Measurements from ENCODE around the gene HLA-A.

The HLA-A gene

GRCh38 chr6:29953001-29953441, 10.7 kb downstream of the HLA-A start:
- Histone ChIP-seq H3K9ac (ENCODE audit: insufficient read length, low read depth) (no peak overlapping the region), H3K4me3 (ENCODE audit: insufficient read length, low read depth) (no peak overlapping the region), H3K36me3 (ENCODE audit: insufficient read depth, insufficient read length, low read length) (peaks cover 5% of the 10 kb centered on the region), H3K9me3 (ENCODE audit: insufficient read depth, low read length) (no peaks in the 10 kb centered on the region), H3K4me1 (ENCODE audit: insufficient read depth, insufficient read length) (no peaks in the 10 kb centered on the region), H3K27me3 (ENCODE audit: insufficient read depth, insufficient read length) (no peaks in the 10 kb centered on the region)
- TF ChIP-seq ZNF274 (IDR thresholded peaks at IDR 0.05; ENCODE audit: low read depth, low read length) (no peak), SUZ12 (IDR thresholded peaks at IDR 0.05; ENCODE audit: extremely low read depth, insufficient read depth, insufficient read length) (no peak)
- no peak for DNase-seq (ENCODE audit: low read depth, low spot score)

DNA sequence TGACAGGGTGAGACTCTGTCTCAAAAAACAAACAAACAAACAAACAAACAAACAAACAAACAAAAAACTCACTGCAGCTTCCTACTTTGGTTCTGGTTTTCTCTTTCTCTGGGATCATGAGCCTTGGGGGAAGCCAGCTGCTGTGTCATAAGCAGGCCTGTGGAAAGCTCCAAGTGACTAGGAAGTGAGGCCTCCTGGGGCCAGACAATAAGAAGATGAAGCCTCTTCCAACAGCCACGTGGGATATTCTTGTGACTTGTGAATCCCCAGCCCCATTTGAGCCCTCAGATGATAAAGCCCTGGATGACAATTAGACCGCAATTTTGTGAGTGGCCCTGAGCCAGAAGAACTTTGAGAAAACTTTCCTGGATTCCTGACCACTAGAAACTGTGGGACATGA, 11.4 kb downstream of the HLA-A start:
- H3K9ac ChIP-seq (ENCODE audit: insufficient read length, low read depth), result no peak overlapping the region
- no peak overlapping the region for H3K4me3 ChIP-seq (ENCODE audit: insufficient read length, low read depth)
- H3K36me3 ChIP-seq (ENCODE audit: insufficient read depth, insufficient read length, low read length), result peaks cover 2% of the 10 kb centered on the region
- TF ChIP-seq SUZ12 (IDR thresholded peaks at IDR 0.05; ENCODE audit: extremely low read depth, insufficient read depth, insufficient read length), result no peak
- TF ChIP-seq ZNF274 (IDR thresholded peaks at IDR 0.05; ENCODE audit: low read depth, low read length), result no peak
- no peak for TF ChIP-seq YY1 (IDR thresholded peaks at IDR 0.05; ENCODE audit: insufficient read depth, insufficient read length)
- no peaks in the 10 kb centered on the region for H3K9me3 ChIP-seq (ENCODE audit: insufficient read depth, low read length)
- H3K4me1 ChIP-seq (ENCODE audit: insufficient read depth, insufficient read length), result no peaks in the 10 kb centered on the region
- no peak for DNase-seq (ENCODE audit: low read depth, low spot score)
- H3K27me3 ChIP-seq (ENCODE audit: insufficient read depth, insufficient read length), result no peaks in the 10 kb centered on the region

- no peak for DNase-seq (ENCODE audit: low read depth, low spot score)
- Histone ChIP-seq H3K4me3 (ENCODE audit: insufficient read length, low read depth) (no peak overlapping the region), H3K9me3 (ENCODE audit: insufficient read depth, low read length) (no peaks in the 10 kb centered on the region), H3K4me1 (ENCODE audit: insufficient read depth, insufficient read length) (no peaks in the 10 kb centered on the region), H3K9ac (ENCODE audit: insufficient read length, low read depth) (no peak overlapping the region), H3K27me3 (ENCODE audit: insufficient read depth, insufficient read length) (no peaks in the 10 kb centered on the region), H3K36me3 (ENCODE audit: insufficient read depth, insufficient read length, low read length) (no peaks in the 10 kb centered on the region)
- no peak for TF ChIP-seq ZNF274 (IDR thresholded peaks at IDR 0.05; ENCODE audit: low read depth, low read length)
- no peak for TF ChIP-seq YY1 (IDR thresholded peaks at IDR 0.05; ENCODE audit: insufficient read depth, insufficient read length)
- no peak for TF ChIP-seq SUZ12 (IDR thresholded peaks at IDR 0.05; ENCODE audit: extremely low read depth, insufficient read depth, insufficient read length)
Measured at GRCh38 chr6:29954272-29954671, 11.9 kb downstream of the HLA-A start.

DNA sequence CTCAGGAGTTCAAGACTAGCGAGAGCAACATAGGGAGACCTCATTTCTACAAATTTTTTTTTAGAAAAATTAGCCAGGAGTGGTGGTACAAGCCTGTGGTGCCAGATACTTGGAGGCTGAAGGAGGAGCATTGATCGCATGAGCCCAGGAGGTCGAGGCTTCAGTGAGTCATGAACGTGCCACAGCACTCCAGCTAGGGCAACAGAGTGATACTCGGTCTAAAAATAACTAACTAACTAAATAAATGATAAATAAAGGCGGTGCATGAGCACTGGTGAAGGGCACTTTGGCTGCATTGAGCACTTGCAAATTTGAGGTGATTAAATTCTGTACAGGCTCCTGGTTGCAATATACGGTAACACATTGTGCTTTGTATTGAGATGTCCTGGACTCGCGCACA, 13.5 kb downstream of the HLA-A start:
- Histone ChIP-seq H3K27me3 (ENCODE audit: insufficient read depth, insufficient read length) (no peaks in the 10 kb centered on the region), H3K9me3 (ENCODE audit: insufficient read depth, low read length) (no peaks in the 10 kb centered on the region), H3K4me3 (ENCODE audit: insufficient read length, low read depth) (no peak overlapping the region), H3K36me3 (ENCODE audit: insufficient read depth, insufficient read length, low read length) (no peaks in the 10 kb centered on the region), H3K9ac (ENCODE audit: insufficient read length, low read depth) (no peak overlapping the region), H3K4me1 (ENCODE audit: insufficient read depth, insufficient read length) (no peaks in the 10 kb centered on the region)
- DNase-seq (ENCODE audit: low read depth, low spot score), result no peak
- TF ChIP-seq YY1 (IDR thresholded peaks at IDR 0.05; ENCODE audit: insufficient read depth, insufficient read length) (no peak), SUZ12 (IDR thresholded peaks at IDR 0.05; ENCODE audit: extremely low read depth, insufficient read depth, insufficient read length) (no peak), ZNF274 (IDR thresholded peaks at IDR 0.05; ENCODE audit: low read depth, low read length) (no peak)

DNA sequence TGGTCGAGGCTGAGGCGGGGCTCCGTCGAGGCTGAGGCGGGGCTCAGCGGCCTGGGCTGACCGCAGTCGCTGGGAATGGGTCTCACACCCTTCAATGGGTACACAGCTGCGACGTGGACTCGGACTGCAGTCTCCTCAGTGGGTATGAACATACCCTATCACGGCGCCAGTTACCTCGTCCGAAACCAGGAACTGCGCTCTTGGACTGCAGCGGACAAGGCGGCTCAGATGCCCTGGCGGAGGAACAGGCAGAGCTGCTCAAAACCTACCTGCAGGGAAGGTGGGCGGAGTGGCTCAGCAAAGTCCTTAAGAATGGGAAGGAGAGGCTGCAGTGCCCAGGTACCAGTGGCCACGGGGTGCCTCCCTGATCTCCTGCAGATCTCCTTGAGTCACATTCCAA, 14.2 kb downstream of the HLA-A start:
- TF ChIP-seq YY1 (IDR thresholded peaks at IDR 0.05; ENCODE audit: insufficient read depth, insufficient read length), result no peak
- no peak for TF ChIP-seq SUZ12 (IDR thresholded peaks at IDR 0.05; ENCODE audit: extremely low read depth, insufficient read depth, insufficient read length)
- TF ChIP-seq ZNF274 (IDR thresholded peaks at IDR 0.05; ENCODE audit: low read depth, low read length), result no peak
- H3K9ac ChIP-seq (ENCODE audit: insufficient read length, low read depth), result no peak overlapping the region
- H3K4me1 ChIP-seq (ENCODE audit: insufficient read depth, insufficient read length), result no peaks in the 10 kb centered on the region
- DNase-seq (ENCODE audit: low read depth, low spot score), result no peak
- H3K27me3 ChIP-seq (ENCODE audit: insufficient read depth, insufficient read length), result no peaks in the 10 kb centered on the region
- no peaks in the 10 kb centered on the region for H3K36me3 ChIP-seq (ENCODE audit: insufficient read depth, insufficient read length, low read length)
- no peaks in the 10 kb centered on the region for H3K9me3 ChIP-seq (ENCODE audit: insufficient read depth, low read length)
- H3K4me3 ChIP-seq (ENCODE audit: insufficient read length, low read depth), result no peak overlapping the region

- Histone ChIP-seq H3K36me3 (ENCODE audit: insufficient read depth, insufficient read length, low read length) (no peaks in the 10 kb centered on the region), H3K4me1 (ENCODE audit: insufficient read depth, insufficient read length) (no peaks in the 10 kb centered on the region), H3K9me3 (ENCODE audit: insufficient read depth, low read length) (no peaks in the 10 kb centered on the region), H3K4me3 (ENCODE audit: insufficient read length, low read depth) (no peak overlapping the region), H3K27me3 (ENCODE audit: insufficient read depth, insufficient read length) (no peaks in the 10 kb centered on the region), H3K9ac (ENCODE audit: insufficient read length, low read depth) (no peak overlapping the region)
- no peak for DNase-seq (ENCODE audit: low read depth, low spot score)
- TF ChIP-seq ZNF274 (IDR thresholded peaks at IDR 0.05; ENCODE audit: low read depth, low read length) (no peak), SUZ12 (IDR thresholded peaks at IDR 0.05; ENCODE audit: extremely low read depth, insufficient read depth, insufficient read length) (no peak), YY1 (IDR thresholded peaks at IDR 0.05; ENCODE audit: insufficient read depth, insufficient read length) (no peak)
Measured at GRCh38 chr6:29958046-29958445, 15.7 kb downstream of the HLA-A start.

DNA sequence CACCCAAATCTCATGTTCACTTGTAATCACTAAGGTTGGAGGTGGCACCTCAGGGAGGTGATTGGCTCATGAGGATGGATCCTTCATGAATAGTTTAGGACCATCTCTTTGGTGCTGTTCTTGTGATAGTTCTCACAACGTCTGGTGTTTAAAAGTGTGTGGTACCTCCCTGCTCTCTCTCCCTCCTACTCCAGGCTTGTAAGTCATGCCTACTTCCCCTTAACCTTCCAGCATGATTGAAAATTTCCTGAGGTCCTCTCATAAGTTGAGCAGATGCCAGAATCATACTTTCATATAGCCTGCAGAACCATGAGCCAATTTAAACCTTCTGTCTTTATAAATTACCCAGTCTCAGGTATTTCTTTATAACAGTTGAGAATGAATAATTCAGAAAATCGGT, 16.6 kb downstream of the HLA-A start:
- H3K9me3 ChIP-seq (ENCODE audit: insufficient read depth, low read length), result no peaks in the 10 kb centered on the region
- H3K4me3 ChIP-seq (ENCODE audit: insufficient read length, low read depth), result no peak overlapping the region
- H3K9ac ChIP-seq (ENCODE audit: insufficient read length, low read depth), result no peak overlapping the region
- TF ChIP-seq ZNF274 (IDR thresholded peaks at IDR 0.05; ENCODE audit: low read depth, low read length) (no peak), YY1 (IDR thresholded peaks at IDR 0.05; ENCODE audit: insufficient read depth, insufficient read length) (no peak), SUZ12 (IDR thresholded peaks at IDR 0.05; ENCODE audit: extremely low read depth, insufficient read depth, insufficient read length) (no peak)
- no peaks in the 10 kb centered on the region for H3K4me1 ChIP-seq (ENCODE audit: insufficient read depth, insufficient read length)
- no peak for DNase-seq (ENCODE audit: low read depth, low spot score)
- H3K27me3 ChIP-seq (ENCODE audit: insufficient read depth, insufficient read length), result no peaks in the 10 kb centered on the region
- H3K36me3 ChIP-seq (ENCODE audit: insufficient read depth, insufficient read length, low read length), result no peaks in the 10 kb centered on the region

- H3K27me3 ChIP-seq (ENCODE audit: insufficient read depth, insufficient read length), result no peaks in the 10 kb centered on the region
- no peaks in the 10 kb centered on the region for H3K36me3 ChIP-seq (ENCODE audit: insufficient read depth, insufficient read length, low read length)
- TF ChIP-seq SUZ12 (IDR thresholded peaks at IDR 0.05; ENCODE audit: extremely low read depth, insufficient read depth, insufficient read length), result no peak
- TF ChIP-seq YY1 (IDR thresholded peaks at IDR 0.05; ENCODE audit: insufficient read depth, insufficient read length), result no peak
- TF ChIP-seq ZNF274 (IDR thresholded peaks at IDR 0.05; ENCODE audit: low read depth, low read length), result no peak
- H3K4me3 ChIP-seq (ENCODE audit: insufficient read length, low read depth), result no peak overlapping the region
- DNase-seq (ENCODE audit: low read depth, low spot score), result no peak
- H3K9me3 ChIP-seq (ENCODE audit: insufficient read depth, low read length), result no peaks in the 10 kb centered on the region
- H3K9ac ChIP-seq (ENCODE audit: insufficient read length, low read depth), result no peak overlapping the region
- H3K4me1 ChIP-seq (ENCODE audit: insufficient read depth, insufficient read length), result no peaks in the 10 kb centered on the region
Measured at GRCh38 chr6:29959467-29959866, 17.1 kb downstream of the HLA-A start.

All from NT2/D1 (cell line).